HuH-7.5 (cell line): ENCODE data around the gene TNFAIP2.
A peak's percentile ranks its signal among the peaks of the same experiment; 100 is the strongest.

ENCODE experiments used
- DNase-seq: peaks from one replicate; pipeline ENCODE4 v3.0.0; 2011; ENCODE audit warnings: low spot score

The TNFAIP2 gene, protein sequence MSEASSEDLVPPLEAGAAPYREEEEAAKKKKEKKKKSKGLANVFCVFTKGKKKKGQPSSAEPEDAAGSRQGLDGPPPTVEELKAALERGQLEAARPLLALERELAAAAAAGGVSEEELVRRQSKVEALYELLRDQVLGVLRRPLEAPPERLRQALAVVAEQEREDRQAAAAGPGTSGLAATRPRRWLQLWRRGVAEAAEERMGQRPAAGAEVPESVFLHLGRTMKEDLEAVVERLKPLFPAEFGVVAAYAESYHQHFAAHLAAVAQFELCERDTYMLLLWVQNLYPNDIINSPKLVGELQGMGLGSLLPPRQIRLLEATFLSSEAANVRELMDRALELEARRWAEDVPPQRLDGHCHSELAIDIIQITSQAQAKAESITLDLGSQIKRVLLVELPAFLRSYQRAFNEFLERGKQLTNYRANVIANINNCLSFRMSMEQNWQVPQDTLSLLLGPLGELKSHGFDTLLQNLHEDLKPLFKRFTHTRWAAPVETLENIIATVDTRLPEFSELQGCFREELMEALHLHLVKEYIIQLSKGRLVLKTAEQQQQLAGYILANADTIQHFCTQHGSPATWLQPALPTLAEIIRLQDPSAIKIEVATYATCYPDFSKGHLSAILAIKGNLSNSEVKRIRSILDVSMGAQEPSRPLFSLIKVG

GRCh38 chr14:103122947-103123633 is at the start of gene TNFAIP2:
Gene TNFAIP2 (plus strand): TSS chr14:103123461. CDS start chr14:103126458, 2,997 bp downstream.
- no peak for DNase-seq

DNA sequence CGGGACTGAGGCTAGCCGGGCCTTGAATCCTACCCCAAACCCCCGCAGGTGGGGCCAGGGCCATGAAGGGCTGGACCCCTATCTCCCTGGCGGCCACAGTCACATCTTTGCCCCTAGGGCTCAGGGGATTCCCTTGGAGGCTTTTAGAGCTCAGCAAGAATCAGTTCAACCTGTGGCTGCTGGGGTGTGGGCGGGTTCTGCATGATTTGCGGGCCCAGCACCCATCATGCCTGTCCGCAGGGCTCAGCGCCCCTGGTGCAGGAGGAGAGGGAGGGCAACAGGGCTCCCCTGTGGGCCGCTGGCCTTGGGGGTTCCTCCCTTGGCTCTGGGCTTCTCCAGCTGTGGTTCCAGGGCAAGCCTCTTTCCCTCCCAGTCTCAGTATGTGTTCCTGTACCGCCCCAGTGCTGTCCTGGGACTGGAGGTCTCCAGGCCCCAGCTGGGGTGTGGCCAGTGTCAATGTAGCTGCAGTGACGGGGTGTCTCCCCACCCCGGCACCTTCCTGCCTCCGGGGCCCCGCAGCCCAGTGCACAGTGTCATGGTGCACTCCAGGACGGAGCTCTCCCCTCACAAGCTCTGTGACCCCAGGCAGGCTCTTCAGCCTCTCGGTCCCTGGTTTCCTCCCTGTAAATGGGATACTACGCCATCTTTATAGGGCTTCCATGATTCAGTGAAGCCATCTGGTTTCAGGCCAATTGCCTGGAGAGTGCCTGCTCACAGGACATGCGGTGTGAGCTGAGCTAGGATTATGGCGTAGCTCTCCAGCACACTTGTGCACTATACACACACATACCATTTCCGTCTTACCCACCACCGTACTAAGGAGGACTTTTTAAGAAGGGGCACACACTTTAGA is 49.2 kb upstream of the TNFAIP2 start:
- no peak for DNase-seq

GRCh38 chr14:103074729-103075367 is 48.4 kb upstream of the TNFAIP2 start:
- DNase-seq: peak; percentile 66

DNA sequence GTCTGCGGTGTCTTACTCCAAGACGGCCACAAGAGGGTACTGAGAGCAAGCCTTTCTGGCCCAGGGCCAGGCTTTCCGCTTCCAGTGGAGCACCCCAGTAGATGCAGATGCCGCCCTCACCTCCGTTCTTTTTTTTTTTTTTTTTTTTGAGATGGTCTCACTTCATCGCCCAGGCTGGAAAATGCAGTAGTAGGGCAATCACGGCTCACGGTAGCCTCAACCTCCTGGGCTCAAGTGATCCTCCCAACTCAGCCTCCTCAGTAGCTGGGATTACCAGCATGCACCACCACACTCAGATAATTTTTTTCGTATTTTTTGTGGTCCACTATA is 44.9 kb upstream of the TNFAIP2 start:
- peak; percentile 92 for DNase-seq

DNA sequence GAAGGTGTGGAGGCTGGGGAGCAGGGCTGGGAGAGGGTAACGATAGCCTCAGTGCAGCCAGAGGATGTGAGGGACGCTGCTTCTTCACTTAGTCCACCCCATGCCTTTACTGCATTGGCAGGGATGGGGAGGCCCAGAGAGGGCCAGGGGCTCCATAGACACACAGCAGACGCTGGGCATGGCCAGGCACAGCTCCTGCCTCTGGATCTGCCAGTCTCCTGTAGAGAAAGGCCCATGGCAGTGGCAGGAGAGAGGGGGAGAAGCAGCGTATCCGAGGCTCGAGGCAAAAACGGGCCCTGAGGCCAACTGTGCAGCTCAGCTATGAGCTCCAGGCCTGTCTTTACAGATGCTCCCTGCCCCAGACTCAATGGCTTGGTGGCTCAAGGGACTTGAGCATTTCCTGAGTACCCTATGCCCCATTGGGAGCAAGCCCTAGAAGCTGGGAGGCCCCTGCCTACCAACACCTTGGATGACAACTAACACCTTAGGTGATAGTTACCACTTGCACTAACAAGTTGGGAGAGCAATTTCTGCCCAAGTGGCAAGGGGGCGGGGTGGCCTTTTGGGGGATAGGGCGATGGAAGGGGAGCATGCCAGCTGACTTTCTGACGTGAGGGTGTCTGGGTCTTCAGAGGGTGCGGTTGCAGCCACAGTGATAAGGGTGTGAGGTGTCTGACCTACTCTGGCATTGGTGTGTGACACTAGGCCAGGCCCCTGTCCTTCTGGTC is 44.2 kb upstream of the TNFAIP2 start:
- DNase-seq: no peak

GRCh38 chr14:103081951-103082350 is 41.3 kb upstream of the TNFAIP2 start:
- no peak for DNase-seq

DNA sequence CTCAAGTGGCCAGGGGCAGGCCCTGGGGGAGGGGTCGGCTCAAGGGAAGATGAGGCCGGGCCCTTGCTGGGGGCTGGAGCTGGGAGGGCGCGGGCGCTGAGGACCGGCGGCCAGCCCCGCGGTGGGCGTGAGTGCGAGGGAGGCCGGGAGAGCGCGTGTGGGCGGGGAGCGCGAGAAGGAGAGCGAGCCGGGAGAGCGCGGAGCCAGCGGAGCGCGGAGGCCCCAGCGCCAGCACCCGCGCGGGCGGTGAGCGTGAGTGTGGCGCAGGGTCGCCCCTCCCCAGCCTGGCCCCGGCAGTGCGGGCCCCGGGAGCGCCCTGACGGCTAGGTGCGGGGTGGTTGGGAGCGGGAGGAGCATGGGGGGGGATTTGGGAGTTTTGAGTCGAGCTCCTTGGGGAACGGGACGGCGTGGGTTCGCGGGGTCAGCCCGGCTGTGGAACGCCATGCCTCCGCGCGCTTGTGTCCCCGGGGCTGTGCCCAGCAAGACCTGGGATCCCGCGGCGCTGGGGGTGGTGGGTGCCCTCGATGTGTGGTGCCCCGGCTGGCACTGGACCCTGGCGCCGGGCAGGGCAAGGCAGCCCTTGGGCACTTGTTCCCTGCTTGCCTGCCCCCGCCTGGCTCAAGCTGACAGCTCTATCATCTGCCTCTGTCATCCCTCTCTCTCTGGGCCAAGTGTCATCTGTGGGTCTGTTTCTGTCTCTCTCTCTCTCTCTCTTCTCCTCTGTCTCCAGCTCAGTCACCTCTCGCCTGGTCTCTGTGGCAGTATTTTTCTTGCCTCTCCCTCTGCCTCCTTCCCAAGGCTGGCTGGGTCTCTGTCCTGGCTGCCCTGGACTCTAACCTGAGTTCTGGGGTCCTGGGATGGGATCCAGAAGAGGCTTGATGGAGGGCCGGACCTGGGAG is 39.0 kb upstream of the TNFAIP2 start, which contains the start of gene LBHD2:
Gene LBHD2 (plus strand): TSS at position 190 of the 899 bp plus-strand sequence. CDS start 1,803 bp downstream, outside the sequence.
- no peak for DNase-seq

- no peak for DNase-seq
Measured at GRCh38 chr14:103085106-103086091, 37.9 kb upstream of the TNFAIP2 start.

DNA sequence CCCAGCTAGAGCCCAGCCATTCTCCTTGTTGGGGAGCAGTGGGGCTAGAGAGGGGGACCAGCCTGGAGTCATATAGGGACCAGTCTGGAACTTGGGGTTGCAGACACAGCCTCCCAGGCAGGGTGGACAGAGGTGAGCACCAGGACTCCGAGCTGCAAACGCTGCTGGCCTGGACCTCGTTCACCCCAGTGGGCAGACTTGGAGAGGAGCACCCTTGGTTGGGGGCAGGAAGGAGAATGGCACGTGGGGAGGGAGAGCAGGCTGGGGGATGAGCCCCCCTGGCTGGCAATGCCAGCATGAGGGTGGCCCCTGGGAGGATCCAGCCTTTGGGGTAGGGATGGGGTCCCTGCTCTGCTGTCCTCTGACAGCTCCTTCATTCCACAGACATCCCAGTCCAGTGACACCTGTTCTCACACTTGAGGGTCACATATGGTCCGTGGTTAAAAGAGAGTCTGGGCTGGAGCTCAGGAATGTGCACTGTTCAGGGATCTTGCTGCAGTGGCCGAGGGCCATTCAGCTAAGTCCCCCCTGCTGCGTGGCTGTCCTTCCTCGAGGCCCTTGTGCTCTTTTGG is 36.4 kb upstream of the TNFAIP2 start:
- no peak for DNase-seq

DNA sequence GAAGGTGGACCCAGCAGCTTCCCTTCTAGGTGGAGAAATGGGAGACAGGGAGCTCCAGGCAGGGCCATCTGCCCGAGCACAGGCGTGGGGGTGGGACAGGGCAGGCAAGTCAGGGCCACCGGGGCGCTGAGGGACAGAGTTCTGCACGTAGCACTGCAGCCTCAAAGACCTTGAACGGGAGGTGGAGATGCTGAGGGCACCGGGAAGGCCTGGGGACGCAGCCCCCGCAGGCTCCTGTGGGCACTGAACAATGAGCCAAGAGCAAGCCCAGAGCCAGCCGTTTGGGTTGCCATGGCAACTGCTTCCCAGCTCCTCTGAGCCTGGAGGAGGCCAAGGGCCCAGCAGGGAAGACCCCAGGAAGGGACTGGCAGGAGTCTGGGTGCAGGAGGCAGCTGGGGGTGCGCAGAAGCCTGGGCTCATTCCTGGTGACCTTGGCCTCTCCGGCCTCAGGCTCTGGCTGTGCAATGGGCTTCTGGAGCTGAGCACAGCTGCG is 35.9 kb upstream of the TNFAIP2 start:
- DNase-seq: no peak

DNA sequence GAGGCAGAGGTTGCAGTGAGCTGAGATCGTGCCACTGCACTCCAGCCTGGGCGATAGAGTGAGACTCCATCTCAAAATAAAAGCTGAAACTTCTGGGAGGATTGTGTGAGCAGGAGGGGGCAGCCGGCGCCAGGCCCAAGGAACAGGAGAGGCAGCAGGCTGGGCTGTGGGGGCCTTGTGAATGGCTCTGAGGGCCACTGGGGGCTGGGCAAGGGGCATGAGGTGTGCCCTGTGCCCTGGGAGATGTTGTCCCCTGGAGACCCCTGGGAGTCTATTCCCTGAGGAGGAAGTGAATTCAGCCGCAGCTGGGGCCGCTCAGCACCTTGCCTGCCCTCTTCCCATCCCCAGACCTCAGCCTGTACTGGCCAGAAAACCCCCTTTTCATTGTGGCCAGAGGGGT is 34.3 kb upstream of the TNFAIP2 start:
- DNase-seq: no peak

- no peak for DNase-seq
Measured at GRCh38 chr14:103089386-103090335, 33.6 kb upstream of the TNFAIP2 start.

DNA sequence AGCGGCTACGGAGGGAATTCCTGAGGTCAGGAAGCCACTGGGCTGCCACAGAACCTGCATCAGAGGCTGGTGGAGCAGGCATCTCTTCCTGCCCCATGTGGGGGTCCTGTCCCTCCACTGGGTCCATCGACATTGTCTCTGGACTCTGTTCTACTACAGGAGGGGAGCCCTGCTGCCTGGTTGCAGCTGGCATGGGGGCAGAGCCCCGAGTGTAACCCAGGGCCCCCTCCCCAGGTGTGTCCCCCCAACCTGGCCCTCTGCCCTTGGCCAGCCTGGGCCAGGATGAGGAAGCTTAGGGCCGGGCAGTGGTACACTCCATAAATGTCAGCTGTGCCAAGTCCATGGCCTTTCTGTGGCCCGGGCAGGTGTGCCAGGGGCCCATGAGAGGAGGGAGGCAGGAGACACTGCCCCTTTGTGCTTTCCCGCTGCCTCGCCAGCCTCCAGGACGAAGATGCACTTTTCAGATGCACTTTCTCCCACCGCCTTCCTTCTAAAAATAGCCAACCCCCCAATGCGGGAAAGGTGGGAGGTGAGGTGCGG is 32.7 kb upstream of the TNFAIP2 start:
- no peak for DNase-seq

GRCh38 chr14:103091041-103091882 is 32.0 kb upstream of the TNFAIP2 start:
- DNase-seq: peak; percentile 89

GRCh38 chr14:103091883-103092222 is 31.4 kb upstream of the TNFAIP2 start:
- no peak for DNase-seq
